HuH-7.5 (cell line): Measurements from ENCODE around the gene PF4V1.

ENCODE experiments used
- DNase-seq: peaks from one replicate; pipeline ENCODE4 v3.0.0; 2011; ENCODE audit warnings: low spot score

Gene PF4V1

DNA sequence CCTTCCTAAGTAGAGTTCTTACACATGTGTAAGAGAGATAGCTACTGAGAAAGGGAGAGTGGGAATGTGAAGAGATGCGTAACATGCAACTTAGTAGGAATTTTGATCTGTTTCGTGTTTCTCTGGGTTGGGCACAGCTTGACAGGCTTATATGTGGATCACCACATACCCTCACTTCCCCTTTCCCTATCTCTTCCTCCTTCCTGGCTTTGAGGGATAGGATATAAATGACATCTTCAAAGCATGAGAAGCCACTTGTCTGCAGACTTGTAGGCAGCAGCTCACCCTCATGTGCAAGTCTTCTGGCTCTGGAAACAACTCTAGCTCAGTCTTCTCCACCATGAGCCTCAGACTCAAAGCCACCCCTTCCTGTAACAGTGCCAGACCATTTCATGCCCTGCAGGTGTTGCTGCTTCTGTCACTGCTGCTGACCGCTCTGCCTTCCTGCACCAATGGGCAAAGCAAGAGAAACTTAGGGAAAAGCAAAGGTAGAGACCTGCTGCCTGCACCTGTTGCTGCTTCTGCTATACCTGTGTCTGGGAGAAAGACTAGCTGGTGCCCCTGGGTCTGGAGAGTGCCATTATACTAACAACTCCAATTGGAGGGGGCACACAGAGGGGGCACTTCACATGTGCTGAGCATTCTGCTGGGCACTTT is 5.4 kb upstream of the PF4V1 start:
- no peak for DNase-seq

DNA sequence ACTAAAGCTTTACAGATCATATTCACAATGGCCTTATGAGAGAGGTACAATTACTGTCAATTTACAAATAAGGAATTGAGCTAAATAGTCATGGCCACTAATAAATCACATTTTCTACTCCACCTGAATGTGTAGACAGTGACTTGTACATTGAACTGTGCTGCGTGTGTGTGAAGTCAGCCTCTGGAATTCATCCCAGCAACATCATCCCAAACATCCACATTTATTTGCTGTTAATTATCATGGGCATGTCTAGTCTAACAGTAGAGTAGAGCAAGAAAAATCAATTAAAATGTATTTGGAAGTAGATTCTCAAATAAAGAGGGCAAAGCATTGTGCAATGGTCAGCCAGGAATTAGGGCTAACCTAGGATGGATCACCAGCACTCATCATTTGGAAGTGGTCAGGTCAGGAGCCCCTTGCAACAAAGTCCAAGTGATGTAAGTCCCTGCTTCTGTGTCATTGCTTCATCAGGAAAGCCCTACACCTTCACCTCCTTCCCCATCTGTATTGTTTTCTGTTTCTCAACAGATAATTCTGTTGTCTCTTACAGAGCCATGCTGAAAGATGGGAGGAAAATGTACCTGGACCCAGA is 4.8 kb upstream of the PF4V1 start:
- DNase-seq, result no peak

- no peak for DNase-seq
These were observed 2.7 kb upstream of the PF4V1 start for GRCh38 chr4:73850261-73850970.

GRCh38 chr4:73851293-73851692 is 1.8 kb upstream of the PF4V1 start:
- no peak for DNase-seq

DNA sequence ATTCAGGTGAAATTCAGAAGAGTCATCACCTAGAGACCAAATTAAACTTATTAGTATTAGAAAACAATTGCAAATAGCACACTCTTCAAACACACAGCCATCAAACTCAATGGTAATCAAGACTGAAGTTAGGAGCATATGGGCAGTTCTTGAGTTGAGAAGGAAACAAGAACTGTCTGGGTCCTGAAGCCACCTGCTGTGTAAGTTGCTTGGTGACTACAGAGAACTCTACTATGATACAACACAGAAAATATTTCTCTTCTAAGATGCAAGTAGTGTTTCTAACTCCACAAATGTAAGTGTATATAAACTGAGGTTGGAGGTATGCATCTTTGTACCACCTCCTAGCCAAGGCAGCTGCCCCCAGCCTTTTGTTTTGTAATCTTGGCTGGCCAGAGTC is 325 bp upstream of the PF4V1 start:
- DNase-seq, result no peak

DNA sequence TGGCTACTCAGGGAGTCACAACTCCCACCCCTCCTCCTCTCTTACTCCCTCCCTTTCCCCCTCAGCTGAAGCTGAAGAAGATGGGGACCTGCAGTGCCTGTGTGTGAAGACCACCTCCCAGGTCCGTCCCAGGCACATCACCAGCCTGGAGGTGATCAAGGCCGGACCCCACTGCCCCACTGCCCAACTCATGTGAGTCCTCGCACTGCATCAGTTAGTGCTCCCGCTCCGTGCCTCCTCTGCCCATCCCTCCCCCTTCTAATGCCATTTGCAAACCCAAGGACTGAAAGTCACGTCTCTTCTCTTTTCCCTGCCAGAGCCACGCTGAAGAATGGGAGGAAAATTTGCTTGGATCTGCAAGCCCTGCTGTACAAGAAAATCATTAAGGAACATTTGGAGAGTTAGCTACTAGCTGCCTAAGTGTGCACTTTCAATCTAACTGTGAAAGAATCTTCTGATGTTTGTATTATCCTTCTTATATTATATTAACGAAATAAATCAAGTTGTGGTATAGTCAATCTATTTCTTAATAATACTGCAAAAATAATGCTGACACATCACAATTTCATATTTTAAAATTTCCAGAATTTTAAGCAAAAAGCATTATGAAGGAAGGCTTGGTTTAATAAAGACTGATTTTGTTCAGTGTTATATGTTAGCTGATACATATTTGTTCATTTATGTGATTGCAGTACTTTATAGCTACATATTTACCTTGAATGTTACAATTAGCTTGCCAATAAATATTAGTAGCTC is 800 bp downstream of the PF4V1 start:
- DNase-seq, result no peak

- DNase-seq, result no peak
These were observed 2.3 kb downstream of the PF4V1 start for GRCh38 chr4:73855406-73855805.

DNA sequence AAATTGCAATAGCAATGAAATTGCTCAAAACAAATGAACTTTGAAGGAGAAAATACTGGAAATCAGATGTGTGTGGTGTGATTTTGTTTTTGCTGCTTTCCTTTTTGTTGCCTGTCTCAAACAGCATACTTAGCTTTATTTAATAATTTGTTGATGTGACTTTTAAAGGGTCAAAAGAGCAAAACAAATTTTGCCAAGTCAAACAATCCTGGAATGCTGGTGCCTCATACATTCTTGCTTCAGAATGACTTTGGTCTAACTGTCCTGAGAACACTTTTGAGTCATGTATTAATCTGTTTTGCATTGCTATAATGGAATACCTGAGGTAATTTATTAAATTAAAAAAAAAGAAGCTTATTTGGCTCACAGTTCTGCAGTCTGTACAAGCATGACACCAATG is 3.4 kb downstream of the PF4V1 start:
- no peak for DNase-seq

DNA sequence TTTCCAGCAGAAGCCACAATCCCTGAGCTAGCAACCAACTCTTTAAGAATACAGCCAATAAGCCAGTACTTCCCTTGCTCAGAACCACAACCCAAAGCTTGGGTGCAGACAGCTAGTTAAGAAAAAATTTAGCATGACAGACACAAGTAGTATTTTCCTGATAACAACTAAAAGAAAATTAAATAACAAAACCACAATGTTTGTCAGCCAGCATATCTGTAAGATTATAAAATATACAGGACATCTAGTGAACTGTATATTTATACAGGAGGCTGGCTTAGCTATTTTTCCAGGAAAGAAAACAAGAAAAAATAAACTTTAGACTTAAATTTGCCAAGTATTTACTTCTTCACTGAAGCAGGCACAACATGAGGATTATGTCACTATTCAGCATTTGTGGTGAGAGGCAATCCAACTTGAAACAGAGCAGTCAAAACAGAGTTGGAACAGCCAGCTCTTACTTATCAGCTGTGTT is 6.6 kb downstream of the PF4V1 start:
- no peak for DNase-seq

GRCh38 chr4:73860181-73860580 is 7.1 kb downstream of the PF4V1 start:
- DNase-seq, result no peak

GRCh38 chr4:73860917-73861316 is 7.8 kb downstream of the PF4V1 start:
- DNase-seq, result no peak

DNA sequence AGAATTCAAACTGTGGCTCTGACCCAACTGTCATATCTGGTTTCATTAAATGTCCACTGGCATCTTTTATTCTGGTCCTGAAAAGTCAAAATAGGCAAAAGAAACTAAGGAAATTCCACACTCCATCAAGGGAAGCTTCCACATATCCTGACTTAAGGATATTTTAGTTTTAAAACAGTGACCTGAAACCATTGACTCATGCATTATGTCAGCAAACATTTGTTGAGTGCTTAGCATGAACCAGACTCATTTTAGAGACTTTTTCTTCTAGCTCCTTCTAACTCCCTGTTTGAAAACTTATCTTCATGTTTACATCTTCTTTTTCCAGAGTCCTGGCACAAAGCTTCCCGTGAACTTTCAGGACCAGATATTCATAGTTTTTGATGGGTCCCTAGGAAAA is 9.2 kb downstream of the PF4V1 start:
- DNase-seq, result no peak

DNA sequence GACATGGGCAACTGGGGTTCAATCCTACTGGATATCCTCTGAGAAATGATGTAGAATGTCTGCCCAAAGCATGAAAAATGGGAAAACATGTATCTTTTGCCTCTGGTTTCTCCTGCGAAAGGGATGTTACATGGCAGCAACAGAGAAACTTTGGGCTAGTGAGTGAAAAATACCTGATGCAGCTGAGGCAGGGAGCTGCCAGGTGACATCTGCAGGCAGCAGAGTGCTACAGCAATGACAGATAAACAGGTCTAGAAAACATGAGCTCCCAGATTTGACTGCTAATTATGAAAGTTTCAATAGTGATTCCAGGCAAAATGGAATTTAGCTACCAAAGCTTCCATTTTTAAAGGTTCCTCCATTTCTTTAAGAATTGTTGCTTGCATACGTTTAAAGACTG is 11.3 kb downstream of the PF4V1 start:
- DNase-seq, result no peak

GRCh38 chr4:73864961-73865360 is 11.9 kb downstream of the PF4V1 start:
- no peak for DNase-seq

- DNase-seq, result no peak
These were observed 12.5 kb downstream of the PF4V1 start for GRCh38 chr4:73865431-73866096.

- no peak for DNase-seq
These were observed 13.2 kb downstream of the PF4V1 start for GRCh38 chr4:73866246-73866645.

GRCh38 chr4:73867783-73868182 is 14.7 kb downstream of the PF4V1 start:
- no peak for DNase-seq

DNA sequence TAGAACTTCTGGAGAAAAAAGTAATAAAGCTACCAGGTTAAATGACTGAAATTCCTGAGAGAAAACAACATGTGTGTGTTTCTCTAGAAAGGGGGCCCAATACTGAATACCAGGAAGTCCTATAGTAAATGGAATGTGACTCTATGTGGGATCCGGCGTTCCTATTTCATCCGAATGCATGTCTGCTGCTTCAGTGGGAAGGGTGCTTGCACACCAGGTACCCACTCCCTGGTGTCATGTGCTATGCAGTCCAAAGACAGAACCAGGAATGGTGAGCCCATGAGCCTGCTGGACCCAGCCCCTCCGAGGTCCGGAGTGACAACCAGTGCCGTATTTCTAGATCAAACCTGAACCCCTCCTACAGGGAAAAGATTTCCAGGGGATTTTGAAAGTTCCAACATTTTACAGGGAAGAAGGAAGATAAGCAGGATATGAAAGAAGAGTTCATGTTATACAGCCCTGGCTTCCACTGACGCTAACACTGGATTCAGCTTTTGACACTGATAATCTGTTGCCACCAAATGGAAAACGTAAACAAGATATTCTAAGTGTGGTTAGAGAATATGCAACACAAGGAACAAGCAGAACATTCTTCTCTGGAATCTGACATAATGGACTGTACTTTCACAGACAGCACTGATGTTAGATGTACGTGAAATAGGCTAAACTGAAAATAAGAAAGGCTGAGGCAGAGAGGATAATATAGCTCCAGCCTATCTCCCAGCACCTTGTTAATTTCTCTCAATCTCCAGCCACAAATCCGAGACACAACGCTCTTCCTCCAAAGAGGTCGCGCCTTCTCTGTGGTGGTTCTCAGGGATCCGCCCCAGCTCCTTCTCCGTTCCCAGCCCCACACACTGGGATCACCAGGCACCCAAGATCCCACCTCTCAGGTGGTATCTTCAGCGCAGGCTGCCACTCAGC is 15.4 kb downstream of the PF4V1 start:
- no peak for DNase-seq

GRCh38 chr4:73869130-73870055 is 16.3 kb downstream of the PF4V1 start, which contains the start of gene CXCL1:
Gene CXCL1, plus strand, starts transcription at chr4:73869393. Its CDS starts 78 bp downstream, at chr4:73869471.
- DNase-seq, result no peak

- DNase-seq, result no peak
These were observed 17.2 kb downstream of the PF4V1 start for GRCh38 chr4:73870260-73870659.
